OCI-LY3 (cell line): Measurements from ENCODE around the gene TRIM44.

Experiments used
- H2AFZ ChIP-seq: fragments of 200-600, 300-600 bp; shearing (Covaris generic); 2 replicates; pipeline ENCODE4 v1.6.0; 2014; ENCODE audit warnings: antibody characterized with exemption, low read depth, low read length
- H3K27ac ChIP-seq: fragments of 200-600, 300-600 bp; sonication (generic); 2 replicates; pipeline ENCODE4 v1.5.1; 2014; ENCODE audit warnings: mild to moderate bottlenecking, low read length, moderate library complexity, mixed read lengths
- H3K27me3 ChIP-seq: fragments of 200-600, 300-600 bp; sonication (generic); 2 replicates; pipeline ENCODE4 v1.6.1; 2014; ENCODE audit warnings: low read depth, low read length, mixed read lengths
- H3K36me3 ChIP-seq: fragments of 200-600, 300-600 bp; sonication (generic); replicated peaks from 2 replicates; pipeline ENCODE3; 2014; ENCODE audit warnings: low read depth, low read length, mixed read lengths
- H3K4me1 ChIP-seq: fragments of 300-600, 200-600 bp; sonication (generic); 2 replicates; pipeline ENCODE4 v1.6.1; 2014; ENCODE audit warnings: low read length, mixed read lengths
- H3K4me2 ChIP-seq: fragments of 200-600, 300-600 bp; sonication (generic); 2 replicates; pipeline ENCODE4 v1.6.1; 2014; ENCODE audit warnings: low read length, mixed read lengths
- H3K4me3 ChIP-seq: fragments of 300-600, 200-600 bp; sonication (generic); 2 replicates; pipeline ENCODE4 v1.5.1; 2014; ENCODE audit warnings: antibody characterized with exemption, mild to moderate bottlenecking, low read length, moderate library complexity
- H3K79me2 ChIP-seq: fragments of 300-600, 200-600 bp; shearing (Covaris generic); 2 replicates; pipeline ENCODE4 v1.6.1; 2014; ENCODE audit warnings: mild to moderate bottlenecking, low read length, mixed read lengths
- H3K9ac ChIP-seq: fragments of 300-600, 200-600 bp; shearing (Covaris generic); 2 replicates; pipeline ENCODE4 v1.6.0; 2014; ENCODE audit warnings: mild to moderate bottlenecking, low read length, moderate library complexity
- H3K9me3 ChIP-seq: fragments of 200-600, 300-600 bp; shearing (Covaris generic); 2 replicates; pipeline ENCODE4 v1.6.1; 2014; ENCODE audit warnings: low read length, mixed read lengths; ENCODE audit not compliant: insufficient read depth
- H4K20me1 ChIP-seq: fragments of 200-600, 300-600 bp; sonication (generic); 2 replicates; pipeline ENCODE4 v1.6.1; 2016; ENCODE audit warnings: low read length, mixed read lengths; ENCODE audit not compliant: insufficient read depth
- EZH2phosphoT487 ChIP-seq: fragments of 200-600 bp; shearing (Covaris generic); IDR thresholded peaks from 2 replicates; pipeline ENCODE4 v1.6.1; 2018; ENCODE audit warnings: antibody characterized with exemption, mixed run types, low read depth
- TF ChIP-seq, protein P1 (sequence below): fragments of 200-600, 300-600 bp; sonication (generic); IDR thresholded peaks from 2 replicates; pipeline ENCODE4 v1.5.1; 2014; ENCODE audit warnings: antibody characterized with exemption, low read length, low read depth

Gene TRIM44

GRCh38 chr11:35852056-35852455 is 189.5 kb downstream of the TRIM44 start:
- Histone ChIP-seq H2AFZ (no peak overlapping the region), H3K9me3 (no peaks in the 10 kb centered on the region), H3K9ac (no peak overlapping the region), H3K4me1 (no peaks in the 10 kb centered on the region), H3K4me3 (no peak overlapping the region), H3K27ac (no peak overlapping the region), H3K4me2 (no peak overlapping the region), H3K79me2 (no peaks in the 10 kb centered on the region), H3K27me3 (peaks cover 14% of the 10 kb centered on the region), H3K36me3 (no peaks in the 10 kb centered on the region), H4K20me1 (no peaks in the 10 kb centered on the region)
- TF ChIP-seq EZH2phosphoT487, result no peak
- TF ChIP-seq, protein P1, sequence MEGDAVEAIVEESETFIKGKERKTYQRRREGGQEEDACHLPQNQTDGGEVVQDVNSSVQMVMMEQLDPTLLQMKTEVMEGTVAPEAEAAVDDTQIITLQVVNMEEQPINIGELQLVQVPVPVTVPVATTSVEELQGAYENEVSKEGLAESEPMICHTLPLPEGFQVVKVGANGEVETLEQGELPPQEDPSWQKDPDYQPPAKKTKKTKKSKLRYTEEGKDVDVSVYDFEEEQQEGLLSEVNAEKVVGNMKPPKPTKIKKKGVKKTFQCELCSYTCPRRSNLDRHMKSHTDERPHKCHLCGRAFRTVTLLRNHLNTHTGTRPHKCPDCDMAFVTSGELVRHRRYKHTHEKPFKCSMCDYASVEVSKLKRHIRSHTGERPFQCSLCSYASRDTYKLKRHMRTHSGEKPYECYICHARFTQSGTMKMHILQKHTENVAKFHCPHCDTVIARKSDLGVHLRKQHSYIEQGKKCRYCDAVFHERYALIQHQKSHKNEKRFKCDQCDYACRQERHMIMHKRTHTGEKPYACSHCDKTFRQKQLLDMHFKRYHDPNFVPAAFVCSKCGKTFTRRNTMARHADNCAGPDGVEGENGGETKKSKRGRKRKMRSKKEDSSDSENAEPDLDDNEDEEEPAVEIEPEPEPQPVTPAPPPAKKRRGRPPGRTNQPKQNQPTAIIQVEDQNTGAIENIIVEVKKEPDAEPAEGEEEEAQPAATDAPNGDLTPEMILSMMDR, result no peak

GRCh38 chr11:35853971-35854370 is 191.4 kb downstream of the TRIM44 start:
- no peak for TF ChIP-seq EZH2phosphoT487
- TF ChIP-seq, protein P1, result no peak
- H3K27ac ChIP-seq, result no peak overlapping the region
- no peak overlapping the region for H3K9ac ChIP-seq
- no peak overlapping the region for H3K4me3 ChIP-seq
- H3K79me2 ChIP-seq, result no peaks in the 10 kb centered on the region
- no peaks in the 10 kb centered on the region for H3K9me3 ChIP-seq
- no peaks in the 10 kb centered on the region for H3K4me1 ChIP-seq
- no peaks in the 10 kb centered on the region for H4K20me1 ChIP-seq
- H3K27me3 ChIP-seq, result peaks cover 4% of the 10 kb centered on the region; the same call in 1 of the 2 replicates
- no peaks in the 10 kb centered on the region for H3K36me3 ChIP-seq
- no peak overlapping the region for H2AFZ ChIP-seq
- H3K4me2 ChIP-seq, result no peak overlapping the region

DNA sequence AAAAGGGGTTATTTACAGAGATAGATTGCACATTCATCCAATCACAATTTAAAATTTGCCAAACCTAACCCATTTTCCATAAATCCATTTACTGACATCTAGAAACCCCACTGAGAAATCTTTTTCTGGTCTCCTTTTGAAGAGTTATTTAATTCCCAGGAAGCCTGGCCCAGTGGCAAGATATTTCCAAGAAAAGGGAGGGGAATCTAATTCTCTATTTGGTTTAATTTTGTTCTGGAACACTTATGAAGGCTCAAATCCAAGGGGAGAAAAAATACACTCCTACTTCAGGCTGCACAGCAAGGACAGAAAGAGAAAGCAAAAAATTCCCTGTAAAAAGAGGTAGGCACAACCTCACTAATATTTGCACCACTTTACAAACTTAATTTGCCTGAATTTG is 193.1 kb downstream of the TRIM44 start:
- Histone ChIP-seq H2AFZ (no peak overlapping the region), H3K9me3 (no peaks in the 10 kb centered on the region)
- no peak for TF ChIP-seq EZH2phosphoT487
- TF ChIP-seq, protein P1, result no peak

DNA sequence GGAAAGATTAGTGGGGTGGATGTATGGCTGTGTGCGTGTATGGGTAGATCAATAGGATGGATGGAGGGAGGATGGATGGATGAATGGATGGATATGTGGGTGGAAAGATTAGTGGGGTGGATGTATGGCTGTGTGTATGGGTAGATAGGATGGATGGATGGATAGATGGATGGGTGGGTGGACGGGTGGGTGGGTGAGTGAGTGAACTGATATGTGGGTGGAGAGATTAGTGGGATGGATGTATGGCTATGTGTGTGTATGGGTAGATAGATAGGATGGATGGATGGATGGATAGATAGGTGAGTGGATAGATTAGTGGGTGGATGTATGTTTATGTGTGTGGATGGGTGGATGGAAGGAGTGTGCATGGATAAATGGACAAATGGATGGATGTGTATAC is 193.7 kb downstream of the TRIM44 start:
- no peak overlapping the region for H3K4me3 ChIP-seq
- no peak for TF ChIP-seq EZH2phosphoT487
- TF ChIP-seq, protein P1, result no peak
- H3K4me1 ChIP-seq, result peaks cover 4% of the 10 kb centered on the region; the same call in 1 of the 2 replicates
- H3K4me2 ChIP-seq, result no peak overlapping the region
- no peak overlapping the region for H3K9ac ChIP-seq
- H3K27me3 ChIP-seq, result no peaks in the 10 kb centered on the region
- no peaks in the 10 kb centered on the region for H3K79me2 ChIP-seq
- H3K36me3 ChIP-seq, result no peaks in the 10 kb centered on the region
- H3K9me3 ChIP-seq, result no peaks in the 10 kb centered on the region
- no peaks in the 10 kb centered on the region for H4K20me1 ChIP-seq
- H2AFZ ChIP-seq, result no peak overlapping the region
- no peak overlapping the region for H3K27ac ChIP-seq

More for the DNA sequence above, 193.1 kb downstream of the TRIM44 start:
- H3K36me3 ChIP-seq, result no peaks in the 10 kb centered on the region
- H3K9ac ChIP-seq, result no peak overlapping the region
- H3K4me1 ChIP-seq, result peaks cover 4% of the 10 kb centered on the region; the same call in 1 of the 2 replicates
- no peak overlapping the region for H3K27ac ChIP-seq
- no peaks in the 10 kb centered on the region for H3K79me2 ChIP-seq
- H3K27me3 ChIP-seq, result no peaks in the 10 kb centered on the region
- H4K20me1 ChIP-seq, result no peaks in the 10 kb centered on the region
- no peak overlapping the region for H3K4me3 ChIP-seq
- no peak overlapping the region for H3K4me2 ChIP-seq
